K562 (cell line): Measurements from ENCODE around the gene GFRA4. TPM values are rescaled to one million over a fixed set of nuclear protein-coding genes. Genes with fewer than 3 reads are reported as not detected.

Experiments
- ATAC-seq: fragments of 200-7000 bp; cut with Tn5 transposase; 3 replicates; pipeline ENCODE4 v1.9.1; 2020; ENCODE audit warnings: moderate library complexity
- BruUV-seq: library from RNA; stranded (reverse); fragments of 400-500 nt; replicated peaks from 2 replicates; lab custom pipeline; 2021; lab: Mats Ljungman, UMichigan
- CTCF ChIA-PET: fragments of 300-600 bp; formaldehyde crosslinking; extraction: SDS; loops from one replicate; lab custom pipeline; 2021; ENCODE audit warnings: low intra/inter-chr PET ratio; lab: Yijun Ruan, JAX
- POLR2A ChIA-PET: fragments of 300-600, 350-650 bp; sonication (Branson Sonifier 250); formaldehyde crosslinking; extraction: SDS; loops from one replicate; lab custom pipeline; 2021; ENCODE audit warnings: antibody characterized with exemption, inconsistent platforms; lab: Yijun Ruan, JAX
- DNase-seq, 4 experiments: peaks; one replicate each; pipeline versions ENCODE4 v3.0.0 to v3.0.0-alpha.2; 2011 to 2018; ENCODE audit warnings: low spot score in 3 of 4, mixed read lengths in 3 of 4; ENCODE audit errors: extremely low read depth in 1 of 4
- FAIRE-seq: peaks from 2 replicates; lab custom pipeline; 2011; peaks lifted over from hg19 to GRCh38; lab: Jason Lieb, UNC
- H2AFZ ChIP-seq: 2 replicates; pipeline ENCODE4 v1.6.0; 2011; ENCODE audit warnings: low read depth, low read length, control low read depth, inconsistent platforms
- H3K27ac ChIP-seq: fragments of 200-600 bp; 3 replicates; pipeline ENCODE4 v1.8.0; 2011; ENCODE audit warnings: low read depth, mild to moderate bottlenecking, control low read depth, inconsistent platforms, low read length, moderate library complexity, mixed read lengths; ENCODE audit errors: extremely low read depth
- H3K27me3 ChIP-seq, 2 experiments: fragments of 300-600 bp in 1 of 2; 2 replicates in 1 of 2; 3 replicates in 1 of 2; pipeline versions ENCODE4 v1.6.0 to v1.8.0; 2011; ENCODE audit warnings: inconsistent platforms in 2 of 2, low read length in 2 of 2, mild to moderate bottlenecking in 1 of 2, mixed read lengths in 1 of 2, moderate library complexity in 1 of 2; ENCODE audit not compliant: control insufficient read depth in 2 of 2, insufficient read depth in 2 of 2
- H3K36me3 ChIP-seq: fragments of 300-600 bp; 3 replicates; pipeline ENCODE4 v1.8.0; 2011; ENCODE audit warnings: mild to moderate bottlenecking, low read length, inconsistent platforms; ENCODE audit not compliant: control insufficient read depth, insufficient read depth
- H3K4me1 ChIP-seq, 2 experiments: fragments of 200-600 bp in 1 of 2; replicated peaks in 1 of 2; 2 replicates in 1 of 2; 3 replicates in 1 of 2; pipeline versions ENCODE4 v1.5.1 to v1.8.0; 2011; ENCODE audit warnings: inconsistent platforms in 2 of 2, low read length in 2 of 2, mild to moderate bottlenecking in 1 of 2, mixed read lengths in 1 of 2, moderate library complexity in 1 of 2; ENCODE audit not compliant: control insufficient read depth in 2 of 2, insufficient read depth in 2 of 2
- H3K4me2 ChIP-seq: 2 replicates; pipeline ENCODE4 v1.6.1; 2011; ENCODE audit warnings: low read length, control low read depth, inconsistent platforms, mixed read lengths; ENCODE audit not compliant: insufficient read depth
- H3K4me3 ChIP-seq: fragments of 200-600 bp; sonication (generic), shearing (Covaris generic); 2 replicates; pipeline ENCODE4 v1.5.1; 2016; ENCODE audit warnings: control low read depth, inconsistent platforms
- H3K79me2 ChIP-seq: fragments of 200-600 bp; 3 replicates; pipeline ENCODE4 v1.8.0; 2011; ENCODE audit warnings: low read length, inconsistent platforms; ENCODE audit not compliant: control insufficient read depth, insufficient read depth
- H3K9ac ChIP-seq, 2 experiments: 2 replicates each; pipeline versions ENCODE4 v1.6.0 to v1.6.1; 2011; ENCODE audit warnings: low read depth in 2 of 2, low read length in 2 of 2, control low read depth in 1 of 2, inconsistent platforms in 1 of 2, mild to moderate bottlenecking in 1 of 2, mixed read lengths in 1 of 2; ENCODE audit not compliant: insufficient read depth in 1 of 2
- H3K9me1 ChIP-seq: one replicate; pipeline ENCODE4 v1.6.0; 2011; ENCODE audit warnings: inconsistent platforms, mild to moderate bottlenecking, low read length, moderate library complexity; ENCODE audit not compliant: control insufficient read depth, insufficient read depth
- H3K9me3 ChIP-seq: replicated peaks from 2 replicates; pipeline ENCODE4 v1.5.1; 2011; ENCODE audit warnings: low read depth, low read length, inconsistent platforms; ENCODE audit not compliant: control insufficient read depth, insufficient read depth
- H4K20me1 ChIP-seq: replicated peaks from 2 replicates; pipeline ENCODE4 v1.6.1; 2011; ENCODE audit warnings: low read length, inconsistent platforms, mixed read lengths; ENCODE audit not compliant: control insufficient read depth, insufficient read depth
- CBFA2T2 ChIP-seq: fragments of 450-650 bp; conservative IDR thresholded peaks from 2 replicates; pipeline ENCODE4 v1.6.1; 2017; ENCODE audit warnings: mild to moderate bottlenecking
- GATAD2A ChIP-seq: fragments of 450-650 bp; IDR thresholded peaks from 2 replicates; pipeline ENCODE4 v1.6.1; 2017
- HDAC6 ChIP-seq: IDR thresholded peaks from 2 replicates; pipeline ENCODE4 v1.6.1; 2012; ENCODE audit warnings: low read depth, mild to moderate bottlenecking, control low read depth, inconsistent platforms, low read length, moderate library complexity
- HMBOX1 ChIP-seq: sonication (generic); IDR thresholded peaks from 2 replicates; pipeline ENCODE4 v1.6.1; 2016
- IFI16 ChIP-seq: fragments of 250-450 bp; sonication (Bioruptor Pico); IDR thresholded peaks from 2 replicates; pipeline ENCODE4 v2.1.2; 2022; ENCODE audit warnings: mild to moderate bottlenecking, inconsistent platforms
- POLR2G ChIP-seq: fragments of 200-400 bp; formaldehyde crosslinking; IDR thresholded peaks from 2 replicates; pipeline ENCODE4 v1.6.1; 2017; ENCODE audit warnings: low read depth, mild to moderate bottlenecking, antibody characterized with exemption, low read length, moderate library complexity
- RAD51 ChIP-seq: fragments of 450-650 bp; IDR thresholded peaks from 2 replicates; pipeline ENCODE4 v1.7.1; 2016; ENCODE audit warnings: low read depth, mild to moderate bottlenecking, borderline replicate concordance
- RUNX1 ChIP-seq: sonication (generic); IDR thresholded peaks from 2 replicates; pipeline ENCODE4 v1.6.1; 2016; ENCODE audit warnings: antibody characterized with exemption, low read depth
- TOE1 ChIP-seq, 2 experiments: fragments of 450-650 bp in 1 of 2; sonication (generic) in 1 of 2; formaldehyde crosslinking in 1 of 2; IDR thresholded peaks; 2 replicates each; pipeline versions ENCODE4 v1.7.1 to v1.8.0; 2016 to 2022; ENCODE audit warnings: borderline replicate concordance in 2 of 2, mild to moderate bottlenecking in 2 of 2, antibody characterized with exemption in 1 of 2, inconsistent platforms in 1 of 2, low read depth in 1 of 2, missing genetic modification reagents in 1 of 2, moderate library complexity in 1 of 2
- ZBTB5 ChIP-seq: fragments of 450-650 bp; IDR thresholded peaks from 2 replicates; pipeline ENCODE4 v1.6.1; 2017; ENCODE audit warnings: antibody characterized with exemption
- ZNF146 ChIP-seq: IDR thresholded peaks from one replicate; pipeline ENCODE4 v1.6.1; 2018; ENCODE audit warnings: missing compliant biosample characterization; ENCODE audit not compliant: unreplicated experiment
- WGBS: fragments of 100-300 bp; shearing (Covaris generic); methylation state at CpG from one replicate; pipeline ENCODE4 v1.1.6; 2016; ENCODE audit warnings: low coverage, mixed read lengths; ENCODE audit not compliant: insufficient coverage; ENCODE audit errors: missing lambda C conversion rate; 5-methylcytosine and 5-hydroxymethylcytosine counted together
- in situ Hi-C: fragments of 300-500 bp; cut with MboI; formaldehyde crosslinking; loops from 4 replicates; pipeline ENCODE4 v1.15.0; 2018; ENCODE audit warnings: inconsistent platforms, mixed read lengths
- intact Hi-C: fragments of 100-400 bp; cut with micrococcal nuclease; formaldehyde crosslinking; loops from 2 replicates; pipeline ENCODE4 v1.14.2; 2022
- polyA plus RNA-seq, 8 experiments: library from polyadenylated mRNA; depleted of rRNA in 4 of 8; stranded (reverse) in 5 of 8; unstranded in 3 of 8; fragments of >200 nt; fragmentation: Nextera tagmentation in 2 of 8; fragmentation: Illumina TruSeq in 1 of 8; extraction: Ambion mirVana in 2 of 8; extraction: Trizol in 1 of 8; gene quantifications; 2 replicates each; pipeline versions ENCODE4 v1.2.1 to v1.2.3, GENCODE V29; 2011 to 2014; ENCODE audit warnings: inconsistent platforms in 1 of 8, missing spikeins in 1 of 8
- total RNA-seq, 7 experiments: library from RNA; depleted of rRNA in 6 of 7; stranded (reverse); fragments of >200 nt in 6 of 7; fragmentation: Illumina TruSeq in 2 of 7; extraction: Trizol in 2 of 7; gene quantifications; 2 replicates each; pipeline versions ENCODE4 v1.2.1 to v1.2.3, GENCODE V29; 2011 to 2021; ENCODE audit warnings: low replicate concordance in 1 of 7
- TF ChIP-seq, protein P1 (sequence below): sonication (generic); formaldehyde crosslinking; IDR thresholded peaks from 2 replicates; pipeline ENCODE4 v1.8.0; 2022; ENCODE audit warnings: mild to moderate bottlenecking, missing genetic modification reagents

GFRA4 gene
- total and polyA plus RNA-seq, 9 of the 15 experiments (the other 6 are each of a cell fraction or from before 2014, with no cell fraction given): not detected

DNA sequence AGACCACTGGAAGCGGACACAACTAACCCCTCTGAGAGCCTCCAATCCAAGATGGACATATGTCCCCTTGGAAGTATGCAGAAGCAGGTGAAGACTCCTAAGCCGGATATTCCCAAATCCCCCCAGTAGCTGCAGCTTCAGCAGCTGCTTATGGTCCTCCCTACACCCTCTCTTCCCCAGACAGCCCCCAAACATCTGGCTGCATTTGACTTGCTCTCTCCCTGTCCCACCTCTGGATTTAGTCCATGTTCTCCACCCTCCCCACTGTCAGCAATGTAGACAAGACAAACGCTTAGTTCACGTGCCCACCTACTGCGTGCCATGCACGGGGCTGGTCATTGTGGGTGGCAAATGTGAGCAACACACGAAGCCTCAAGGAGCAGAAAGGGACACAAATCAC is 23.2 kb upstream of the GFRA4 start:
- Histone ChIP-seq H3K79me2 (no peaks in the 10 kb centered on the region), H3K27me3 (peaks cover 0 to 5% of the 10 kb centered on the region in 2 experiments; a peak in 2 of 5 replicates), H4K20me1 (no peaks in the 10 kb centered on the region), H2AFZ (no peak overlapping the region), H3K4me2 (no peak overlapping the region), H3K4me1 (peaks cover 0 to 20% of the 10 kb centered on the region in 2 experiments; a peak in 3 of 5 replicates), H3K9me1 (no peaks in the 10 kb centered on the region), H3K36me3 (no peaks in the 10 kb centered on the region), H3K4me3 (no peak overlapping the region), H3K27ac (no peak overlapping the region), H3K9ac (no peak overlapping the region), H3K9me3 (no peaks in the 10 kb centered on the region)
- no TSS peak for BruUV-seq
- POLR2A ChIA-PET: interaction anchor here (0.6 kb wide), 1 partner anchor 31 kb away, joined by 3 read pairs; no protein-coding TSS in a partner anchor
- FAIRE-seq (no peak), DNase-seq (no peak), ATAC-seq (no peak)
- intact Hi-C loops (no loop called here), in situ Hi-C loops (no loop called here)
- CTCF ChIA-PET: no interaction called here
- WGBS: 13% methylated on average over 7 of the region's 7 CpGs
- TF ChIP-seq GATAD2A (no peak), HDAC6 (no peak), HMBOX1 (no peak), RUNX1 (no peak), POLR2G (no peak)

GRCh38 chr20:3685341-3685740 is 22.1 kb upstream of the GFRA4 start:
- Histone ChIP-seq H2AFZ (peak overlapping the region; percentile 45), H3K4me3 (no peak overlapping the region), H3K27ac (no peak overlapping the region), H3K9ac (no peak overlapping the region), H3K4me2 (no peak overlapping the region), H3K9me1 (no peaks in the 10 kb centered on the region), H4K20me1 (no peaks in the 10 kb centered on the region), H3K9me3 (no peaks in the 10 kb centered on the region), H3K36me3 (no peaks in the 10 kb centered on the region), H3K4me1 (peaks cover 0 to 23% of the 10 kb centered on the region in 2 experiments; a peak in 3 of 5 replicates), H3K27me3 (peaks cover 0 to 5% of the 10 kb centered on the region in 2 experiments; a peak in 2 of 5 replicates), H3K79me2 (no peaks in the 10 kb centered on the region)
- FAIRE-seq (no peak), DNase-seq (no peak), ATAC-seq (no peak)
- intact Hi-C loops (no loop called here), in situ Hi-C loops (no loop called here)
- CTCF ChIA-PET: no interaction called here
- 9% methylated on average over 7 of the region's 7 CpGs for WGBS
- POLR2A ChIA-PET: interaction anchor here (0.6 to 0.8 kb wide), 2 partner anchors 19 to 25 kb away, joined by 3 to 4 read pairs; no protein-coding TSS in a partner anchor
- no TSS peak for BruUV-seq
- no peak for TF ChIP-seq CBFA2T2
- TF ChIP-seq, protein P1, sequence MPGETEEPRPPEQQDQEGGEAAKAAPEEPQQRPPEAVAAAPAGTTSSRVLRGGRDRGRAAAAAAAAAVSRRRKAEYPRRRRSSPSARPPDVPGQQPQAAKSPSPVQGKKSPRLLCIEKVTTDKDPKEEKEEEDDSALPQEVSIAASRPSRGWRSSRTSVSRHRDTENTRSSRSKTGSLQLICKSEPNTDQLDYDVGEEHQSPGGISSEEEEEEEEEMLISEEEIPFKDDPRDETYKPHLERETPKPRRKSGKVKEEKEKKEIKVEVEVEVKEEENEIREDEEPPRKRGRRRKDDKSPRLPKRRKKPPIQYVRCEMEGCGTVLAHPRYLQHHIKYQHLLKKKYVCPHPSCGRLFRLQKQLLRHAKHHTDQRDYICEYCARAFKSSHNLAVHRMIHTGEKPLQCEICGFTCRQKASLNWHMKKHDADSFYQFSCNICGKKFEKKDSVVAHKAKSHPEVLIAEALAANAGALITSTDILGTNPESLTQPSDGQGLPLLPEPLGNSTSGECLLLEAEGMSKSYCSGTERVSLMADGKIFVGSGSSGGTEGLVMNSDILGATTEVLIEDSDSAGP (CRISPR knock-in tag): no peak
- no peak for TF ChIP-seq ZBTB5
- TF ChIP-seq ZNF146 (CRISPR knock-in tag): no peak
- TF ChIP-seq IFI16 (CRISPR knock-in tag): no peak
- TF ChIP-seq RAD51: no peak
- no peak for TF ChIP-seq TOE1 (IDR thresholded peaks at IDR 0.05; ENCODE audit: borderline replicate concordance)
- TF ChIP-seq TOE1 (CRISPR knock-in tag; IDR thresholded peaks at IDR 0.05; ENCODE audit: borderline replicate concordance, low read depth): no peak
